Aorta (tissue), 5 donors: ENCODE measurements around the gene KRT83. TPM values are rescaled to one million over a fixed set of nuclear protein-coding genes. Genes with fewer than 3 reads are reported as not detected.

Source experiments
- ATAC-seq: fragments of 200-7000 bp; cut with Tn5 transposase; one replicate; pipeline ENCODE4 v1.9.1; 2022; ENCODE audit warnings: moderate library complexity; ENCODE audit not compliant: low FRiP score
- DNase-seq, 2 donors: peaks; one replicate each; pipeline ENCODE4 v3.0.0-alpha.2; 2020
- H3K27ac ChIP-seq, 2 donors: one replicate each; pipeline ENCODE4 v1.5.1; 2013; ENCODE audit warnings: low read length in 2 of 2, mild to moderate bottlenecking in 2 of 2, moderate library complexity in 2 of 2, control low read depth in 1 of 2, inconsistent platforms in 1 of 2, low read depth in 1 of 2
- H3K27me3 ChIP-seq, 2 donors: one replicate each; pipeline ENCODE4 v1.6.1; 2013; ENCODE audit warnings: control low read depth in 1 of 2, low read length in 1 of 2, mild to moderate bottlenecking in 1 of 2, moderate library complexity in 1 of 2; ENCODE audit not compliant: insufficient read depth in 2 of 2, control insufficient read depth in 1 of 2
- H3K36me3 ChIP-seq, 2 donors: one replicate each; pipeline ENCODE4 v1.6.1; 2013; ENCODE audit warnings: control low read depth in 1 of 2, low read length in 1 of 2, mild to moderate bottlenecking in 1 of 2; ENCODE audit not compliant: insufficient read depth in 2 of 2, control insufficient read depth in 1 of 2
- H3K4me1 ChIP-seq, 2 donors: one replicate each; pipeline ENCODE4 v1.6.1; 2013; ENCODE audit warnings: low read length in 2 of 2, control low read depth in 1 of 2, mild to moderate bottlenecking in 1 of 2, moderate library complexity in 1 of 2; ENCODE audit not compliant: insufficient read depth in 2 of 2, control insufficient read depth in 1 of 2
- H3K4me3 ChIP-seq, 2 donors: one replicate each; pipeline ENCODE4 v1.5.1; 2013; ENCODE audit warnings: low read length in 2 of 2, control low read depth in 1 of 2, mild to moderate bottlenecking in 1 of 2
- H3K9me3 ChIP-seq: one replicate; pipeline ENCODE4 v1.6.1; 2013; ENCODE audit warnings: mild to moderate bottlenecking, low read length; ENCODE audit not compliant: control insufficient read depth
- WGBS, 2 donors: extraction: QIAGEN DNeasy Blood & Tissue Kit; methylation state at CpG; one replicate each; pipeline ENCODE4 v1.1.7; 2013; 5-methylcytosine and 5-hydroxymethylcytosine counted together
- intact Hi-C, 2 donors: fragments of 100-400 bp; cut with DNase I; formaldehyde crosslinking; loops; one replicate each; pipeline versions ENCODE4 v1.14.2 to v1.15.0; 2022
- polyA plus RNA-seq, 2 donors: library from polyadenylated mRNA; stranded (reverse); fragments of 200-250 nt; gene quantifications; one replicate each; pipeline ENCODE4 v1.2.3, GENCODE V29; 2013
- total RNA-seq, 2 donors: library from RNA; stranded (reverse); fragmentation: NEBNext Ultra II Directional; extraction: Animal tissue kit (Norgen Biotek cat#: 25700); gene quantifications; one replicate each; pipeline ENCODE4 v1.2.1, GENCODE V29; 2021
- donor health status: healthy with polysubstance abuse.
- donor health status: Bipolar disorder and iron deficiency.
- donor health status: DM: no; HTN: no; CAD: no.
- donor health status: DM: no; HTN: no; CAD: no.
- donor health status: DM: yes; HTN: yes; CAD: no.

KRT83 gene
- total and polyA plus RNA-seq, 4 donors, result not detected

DNA sequence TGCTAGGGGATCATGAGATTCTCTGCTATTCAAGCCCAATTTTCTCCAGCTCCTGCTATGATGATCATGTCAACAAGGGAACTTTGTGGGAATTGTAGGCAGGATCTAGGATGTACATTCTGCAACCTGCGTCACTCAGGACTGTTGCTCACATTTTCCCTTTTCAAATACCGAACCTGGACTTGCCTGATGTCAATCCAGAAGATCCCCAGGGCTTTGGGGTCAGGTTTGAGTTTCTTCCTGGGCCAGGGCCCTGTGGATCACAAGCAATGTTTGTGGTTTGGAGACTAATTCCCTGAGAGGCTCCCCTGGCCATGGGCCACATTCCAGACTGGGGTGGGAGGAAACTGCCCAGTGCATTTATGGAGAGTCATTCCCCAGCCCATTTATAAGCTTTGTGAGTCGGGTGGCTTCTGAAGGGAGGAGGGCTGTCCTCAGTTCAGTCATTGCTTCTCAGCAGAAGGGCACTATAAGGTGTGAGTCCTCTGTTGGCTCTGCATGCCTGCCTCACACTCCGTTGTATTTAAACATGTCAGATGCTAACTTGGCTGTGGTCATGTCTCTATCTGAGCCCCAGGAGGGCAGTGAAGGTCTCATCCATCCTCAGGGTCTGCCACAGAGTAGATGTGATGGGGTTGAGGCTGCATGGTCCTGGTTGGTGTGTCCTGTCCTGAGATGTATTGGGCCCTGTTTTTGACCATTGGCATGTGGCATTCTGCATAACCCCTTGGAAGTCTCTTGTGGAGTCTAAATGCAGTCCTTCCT lies 40.2 kb downstream of the KRT83 start:
- 13 to 27% methylated on average over 4 of the region's 4 CpGs for WGBS, 2 donors

DNA sequence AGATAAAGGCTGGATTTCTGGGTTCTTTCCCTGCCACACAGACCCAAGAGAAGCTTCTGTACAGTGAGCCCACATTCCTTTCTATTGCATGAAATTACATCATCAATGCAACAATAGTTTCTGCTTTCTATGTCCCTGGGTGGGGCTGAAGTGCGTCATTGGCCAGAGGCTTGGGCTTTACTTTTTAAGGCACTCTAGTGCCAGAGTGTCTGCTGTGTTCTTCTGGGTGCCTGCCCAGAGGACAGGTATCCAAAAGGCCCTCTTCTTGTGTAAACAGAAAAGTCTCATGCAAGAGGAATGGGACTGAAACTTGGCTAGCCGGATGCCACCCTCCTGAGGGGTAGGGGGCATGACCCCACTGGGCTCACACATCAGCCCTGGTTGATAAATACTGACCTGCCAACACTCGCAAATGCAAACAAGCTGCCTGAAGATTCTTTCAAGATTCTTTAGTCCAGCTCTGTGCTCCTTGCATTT lies 40.8 kb downstream of the KRT83 start:
- Histone ChIP-seq H3K9me3 (no peaks in the 10 kb centered on the region), H3K36me3 (no peaks in the 10 kb centered on the region), H3K4me1 (peaks cover 5% of the 10 kb centered on the region in 2 donors), H3K27me3 (no peaks in the 10 kb centered on the region), H3K4me3 (no peak overlapping the region), H3K27ac (peak overlapping the region; percentile 36 to 93)
- WGBS, 2 donors, result 14 to 16% methylated on average over 3 of the region's 3 CpGs
- DNase-seq (peak; percentile 79 to 89), ATAC-seq (peak; percentile 53)
- intact Hi-C loops, result loop anchor here (2.0 to 5.0 kb wide), 2 partner anchors 36 to 42 kb away; partner anchors contain the start of gene KRT83 (in 1 of the 2)

More for the DNA sequence above, 40.2 kb downstream of the KRT83 start:
- ATAC-seq, result peak; percentile 41
- Histone ChIP-seq H3K4me3 (no peak overlapping the region), H3K4me1 (peaks cover 5% of the 10 kb centered on the region in 2 donors), H3K36me3 (no peaks in the 10 kb centered on the region), H3K27ac (peak overlapping the region; percentile 36 to 93), H3K27me3 (no peaks in the 10 kb centered on the region), H3K9me3 (no peaks in the 10 kb centered on the region)
- intact Hi-C loops, result loop anchor here (2.0 to 5.0 kb wide), 2 partner anchors 36 to 41 kb away; partner anchors contain the start of gene KRT83 (in 1 of the 2)
- peak; percentile 86 to 92 for DNase-seq

DNA sequence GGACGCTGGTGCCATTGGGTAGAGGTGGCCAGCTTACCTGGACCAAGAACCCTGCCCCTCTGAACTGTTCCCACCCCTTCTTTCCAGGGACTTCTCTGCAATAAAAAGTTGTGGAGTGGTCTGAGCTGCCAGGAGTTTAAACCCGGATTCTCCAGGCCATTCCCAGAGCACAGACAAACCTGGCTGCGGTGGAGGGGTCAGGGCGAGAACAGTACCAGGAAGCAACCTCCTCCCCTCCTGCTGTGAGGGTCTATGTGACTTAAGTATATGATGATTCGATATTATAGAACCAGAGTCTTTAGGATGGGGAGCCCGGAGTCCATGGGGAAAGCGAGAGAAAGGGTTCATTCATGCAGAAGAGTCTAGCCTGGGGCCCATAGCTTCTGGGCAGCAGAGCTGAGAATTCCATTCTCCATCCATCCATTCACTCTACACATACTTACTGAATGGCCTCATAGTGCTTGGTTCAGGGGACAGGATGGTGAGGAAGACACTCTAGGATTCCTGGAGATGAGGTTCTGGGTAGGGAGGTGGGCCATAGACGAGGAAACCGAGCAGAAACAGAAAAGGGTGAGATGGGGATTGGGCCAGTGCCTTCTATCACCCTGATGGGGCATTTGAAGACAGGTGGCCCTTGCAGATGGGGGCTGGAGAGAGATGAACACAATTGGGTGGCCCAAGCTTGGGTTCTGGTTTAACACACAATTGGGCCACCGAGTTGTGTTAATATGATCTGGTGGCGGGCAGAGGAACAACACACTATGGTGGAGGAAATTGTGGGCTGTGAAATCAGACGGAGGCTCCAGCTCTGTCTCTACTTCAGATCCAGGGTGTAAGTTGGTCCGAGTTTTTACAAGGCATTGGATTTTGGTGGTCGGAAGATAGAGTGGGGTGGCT lies 41.5 kb downstream of the KRT83 start:
- ATAC-seq (no peak), DNase-seq (no peak)
- Histone ChIP-seq H3K36me3 (no peaks in the 10 kb centered on the region), H3K27me3 (no peaks in the 10 kb centered on the region), H3K4me3 (no peak overlapping the region), H3K4me1 (peaks cover 5% of the 10 kb centered on the region in 2 donors), H3K9me3 (no peaks in the 10 kb centered on the region), H3K27ac (peak overlapping the region in 1 of 2 donors; percentile 93)
- 91 to 95% methylated on average over 14 of the region's 14 CpGs for WGBS, 2 donors
- intact Hi-C loops, result loop anchor here (2.0 to 5.0 kb wide), 4 partner anchors 35 to 52 kb away; partner anchors contain the start of genes KRT7 (in 1 of the 2) and KRT83 (in 1 of the 2)

DNA sequence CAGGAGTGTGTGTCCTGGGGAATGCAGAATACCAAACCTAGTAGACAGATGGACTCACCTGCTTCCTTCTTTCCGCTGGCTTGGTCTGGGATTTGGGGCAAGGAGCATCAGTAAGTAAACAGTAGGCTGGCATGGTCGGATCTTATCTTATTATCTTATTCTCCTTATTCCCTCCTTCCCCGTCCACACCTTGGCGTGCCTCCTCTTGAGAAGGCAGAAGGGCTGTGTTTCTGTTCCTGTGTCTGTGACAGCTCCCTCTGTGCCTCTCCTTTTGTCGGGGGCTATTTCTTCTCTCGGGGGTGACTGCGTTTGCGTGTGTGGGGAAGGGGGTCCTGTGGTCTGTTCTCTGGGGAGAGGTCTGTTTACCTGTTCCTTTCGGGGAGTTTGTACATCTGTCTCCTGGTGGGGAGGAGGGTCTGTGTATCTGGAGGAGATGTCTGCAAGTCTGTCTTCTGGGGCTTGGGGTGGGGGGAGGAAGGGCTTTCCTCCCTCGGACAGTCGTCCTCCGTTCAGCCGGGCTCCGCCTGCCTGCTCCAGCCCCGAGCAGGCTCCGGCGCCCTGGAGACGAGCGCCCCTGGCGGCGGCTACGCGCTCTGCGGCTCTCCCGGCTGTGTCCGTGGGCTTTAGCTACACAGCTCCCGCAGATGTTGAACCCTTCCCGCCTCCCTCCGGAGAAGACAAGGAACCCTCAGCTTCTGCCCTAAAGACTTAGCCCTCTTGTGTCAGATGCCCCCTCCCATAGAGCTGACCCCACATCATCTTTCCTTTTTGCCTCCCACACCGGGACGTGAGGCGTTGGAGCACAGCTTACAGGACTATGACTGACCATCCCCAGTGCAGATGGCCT lies 42.4 kb downstream of the KRT83 start:
- intact Hi-C loops, result loop anchor here (5.0 kb wide), 2 partner anchors 46 to 51 kb away; partner anchors contain the start of gene KRT7 (in 1 of the 2)

DNA sequence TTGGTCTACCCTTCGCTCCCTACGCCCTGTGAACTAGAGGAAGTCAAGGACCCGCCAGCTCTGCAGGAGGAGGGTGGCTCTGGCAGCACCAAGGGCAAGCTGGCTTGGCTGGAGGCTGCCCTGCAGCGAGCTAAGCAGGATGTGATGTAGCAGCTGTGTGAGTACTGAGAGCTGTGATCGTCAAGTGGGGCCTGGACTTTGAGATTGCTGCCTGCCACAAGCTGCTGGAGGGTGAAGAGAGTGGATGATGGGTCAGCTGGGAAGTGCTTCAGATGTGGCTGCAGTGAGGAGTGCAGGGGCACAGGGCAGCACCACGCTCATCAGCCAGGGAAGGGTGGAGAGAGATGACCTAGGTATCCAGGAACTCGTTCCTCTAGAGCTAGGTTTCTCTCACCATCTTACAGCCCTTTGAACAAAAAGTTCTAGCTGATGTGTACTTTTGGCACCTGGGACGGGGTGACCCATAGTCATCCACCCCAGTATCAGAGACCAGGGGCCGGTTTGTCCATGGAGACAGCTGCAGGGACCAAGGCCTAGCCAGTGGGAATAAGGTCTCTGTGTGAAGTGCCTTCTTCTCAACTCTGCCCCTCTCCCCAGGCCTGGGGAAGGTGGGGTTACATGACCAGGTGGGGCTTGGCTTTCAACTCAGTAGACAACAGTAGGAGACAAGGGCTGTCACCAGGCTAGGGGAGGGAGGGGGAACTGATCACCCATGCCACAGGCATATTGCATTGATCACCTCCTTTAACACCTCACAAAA lies 43.5 kb downstream of the KRT83 start:
- Histone ChIP-seq H3K9me3 (no peaks in the 10 kb centered on the region), H3K27me3 (no peaks in the 10 kb centered on the region), H3K36me3 (no peaks in the 10 kb centered on the region), H3K4me3 (no peak overlapping the region), H3K27ac (no peak overlapping the region), H3K4me1 (peaks cover 5% of the 10 kb centered on the region in 2 donors)
- intact Hi-C loops, result loop anchor here (5.0 kb wide), 2 partner anchors 45 to 50 kb away; partner anchors contain the start of gene KRT7 (in 1 of the 2)
- WGBS, 2 donors, result 90 to 93% methylated on average over 9 of the region's 9 CpGs
- ATAC-seq (no peak), DNase-seq (no peak)

More for the DNA sequence above, 42.4 kb downstream of the KRT83 start:
- ATAC-seq, result peak; percentile 92
- H3K9me3 ChIP-seq, result no peaks in the 10 kb centered on the region
- no peaks in the 10 kb centered on the region for H3K36me3 ChIP-seq
- DNase-seq, result peak; percentile 84 to 95
- WGBS, 2 donors, result 20 to 22% methylated on average over 29 to 32 of the region's 32 CpGs
- H3K27me3 ChIP-seq, result no peaks in the 10 kb centered on the region
- no peak overlapping the region for H3K4me3 ChIP-seq
- H3K27ac ChIP-seq, result peak overlapping the region in 1 of 2 donors; percentile 93
- H3K4me1 ChIP-seq, result peaks cover 5% of the 10 kb centered on the region in 2 donors

DNA sequence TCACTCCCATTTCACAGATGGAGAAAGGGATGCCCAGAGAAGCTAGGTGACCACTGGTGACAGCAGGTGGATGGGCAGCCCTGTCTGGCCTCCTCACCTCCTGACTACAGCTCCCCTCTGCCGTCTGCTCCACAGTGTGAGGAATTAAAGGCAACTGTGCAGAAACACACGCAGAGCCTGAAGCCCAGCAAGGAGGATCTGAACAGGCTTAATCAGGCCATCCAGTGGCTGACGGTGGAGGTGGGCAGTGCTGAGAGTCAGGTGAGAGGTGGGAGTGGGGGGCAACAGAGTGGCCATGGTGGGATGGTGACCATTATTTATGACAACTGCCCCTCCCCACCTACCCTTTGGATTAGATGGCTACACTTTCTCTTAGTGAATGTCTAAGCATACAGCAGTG lies 45.5 kb downstream of the KRT83 start:
- 96 to 98% methylated on average over 3 of the region's 3 CpGs for WGBS, 2 donors
- intact Hi-C loops, result loop anchor here (5.0 kb wide), 2 partner anchors 43 to 48 kb away; partner anchors contain the start of gene KRT7 (in 1 of the 2)
- ATAC-seq (no peak), DNase-seq (peak in 1 of 2 donors; percentile 44)
- Histone ChIP-seq H3K9me3 (no peaks in the 10 kb centered on the region), H3K4me1 (peaks cover 0 to 5% of the 10 kb centered on the region in 2 donors), H3K27me3 (no peaks in the 10 kb centered on the region), H3K4me3 (no peak overlapping the region), H3K36me3 (no peaks in the 10 kb centered on the region), H3K27ac (no peak overlapping the region)

DNA sequence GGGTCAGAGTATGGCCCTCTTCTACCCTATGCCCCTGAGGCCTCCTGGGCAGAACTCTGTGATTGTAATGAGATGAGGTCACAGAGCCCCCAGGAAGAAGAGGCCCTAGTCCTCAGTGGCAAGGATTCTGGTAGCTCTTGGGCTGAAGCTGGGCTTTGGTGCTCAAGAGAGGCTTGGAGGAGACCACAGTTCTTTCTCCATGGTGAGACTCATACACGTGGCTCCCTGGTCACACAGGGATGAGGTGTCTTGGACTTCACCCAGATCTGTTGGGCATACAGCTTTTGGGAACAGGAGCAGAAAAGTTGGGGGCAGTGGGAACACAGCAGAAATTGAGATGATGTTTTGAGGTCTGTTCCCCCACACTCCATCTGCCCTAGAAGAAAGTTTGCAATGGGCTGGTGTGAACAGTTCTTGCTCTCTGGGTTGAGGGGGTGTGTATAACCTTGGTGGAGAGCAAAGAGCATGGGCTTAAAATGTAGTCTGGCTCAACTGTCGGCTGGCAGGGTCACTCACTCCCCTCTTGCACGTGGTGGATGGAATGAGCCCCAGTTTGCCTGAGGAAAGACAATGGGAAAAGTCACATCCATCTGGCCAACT lies 46.6 kb downstream of the KRT83 start, which contains the start of gene KRT86:
Gene KRT86, plus strand, starts transcription at position 125 of the 600 bp plus-strand sequence. CDS start 27,272 bp downstream, outside the sequence.
- no peaks in the 10 kb centered on the region for H3K27me3 ChIP-seq
- no peak within 1 kb of the TSS for H3K4me3 ChIP-seq
- H3K27ac ChIP-seq, result no peak within 1 kb of the TSS
- intact Hi-C loops, result loop anchor here (5.0 kb wide), 2 partner anchors 42 to 47 kb away; partner anchors contain the start of gene KRT7 (in 1 of the 2)
- no peak for ATAC-seq
- H3K36me3 ChIP-seq, result no peaks in the 10 kb centered on the region
- DNase-seq, result peak in 1 of 2 donors; percentile 24
- no peaks in the 10 kb centered on the region for H3K9me3 ChIP-seq
- no peaks in the 10 kb centered on the region for H3K4me1 ChIP-seq
- WGBS, 2 donors, result 74 to 76% methylated on average over 3 of the region's 3 CpGs
